ENCODE measurements around the gene VCX3A.
"Not testable (repeated sequence)": the region's sequence is repeated elsewhere in the genome, so short reads cannot be mapped to it uniquely, and the experiment has no call there.

The VCX3A gene

GRCh38 chrX:6535018-6535417 is at the start of gene VCX3A:
Gene VCX3A, minus strand, starts transcription at chrX:6535118. Its CDS starts 621 bp downstream, at chrX:6534497.
- not testable (repeated sequence) for DNase-seq (ENCODE audit: extremely low read depth, low read depth); H3K4me3 ChIP-seq (replicated peaks; ENCODE audit: low read depth, low read length)

- TF ChIP-seq CTCF (IDR thresholded peaks at IDR 0.05; ENCODE audit: low read depth, low read length, missing control alignments): no peak
- DNase-seq (ENCODE audit: extremely low read depth, low read depth): no peak
- no peak overlapping the region for H3K4me3 ChIP-seq (replicated peaks; ENCODE audit: low read depth, low read length)
Measured at GRCh38 chrX:6574762-6575161, 39.8 kb upstream of the VCX3A start.

GRCh38 chrX:6568031-6568430 is 33.1 kb upstream of the VCX3A start:
- no peak for DNase-seq (ENCODE audit: extremely low read depth, low read depth)
- no peak overlapping the region for H3K4me3 ChIP-seq (replicated peaks; ENCODE audit: low read depth, low read length)
- no peak for TF ChIP-seq CTCF (IDR thresholded peaks at IDR 0.05; ENCODE audit: low read depth, low read length, missing control alignments)

- no peak overlapping the region for H3K4me3 ChIP-seq (replicated peaks; ENCODE audit: low read depth, low read length)
- TF ChIP-seq CTCF (IDR thresholded peaks at IDR 0.05; ENCODE audit: low read depth, low read length, missing control alignments): no peak
- DNase-seq (ENCODE audit: extremely low read depth, low read depth): no peak
Measured at GRCh38 chrX:6558979-6559378, 24.1 kb upstream of the VCX3A start.

GRCh38 chrX:6557690-6558089 is 22.8 kb upstream of the VCX3A start:
- no peak for TF ChIP-seq CTCF (IDR thresholded peaks at IDR 0.05; ENCODE audit: low read depth, low read length, missing control alignments)
- H3K4me3 ChIP-seq (replicated peaks; ENCODE audit: low read depth, low read length): no peak overlapping the region
- no peak for DNase-seq (ENCODE audit: extremely low read depth, low read depth)

GRCh38 chrX:6550999-6551398 is 16.1 kb upstream of the VCX3A start:
- TF ChIP-seq CTCF (IDR thresholded peaks at IDR 0.05; ENCODE audit: low read depth, low read length, missing control alignments): no peak

GRCh38 chrX:6545712-6546111 is 10.8 kb upstream of the VCX3A start:
- no peak for DNase-seq (ENCODE audit: extremely low read depth, low read depth)
- TF ChIP-seq CTCF (IDR thresholded peaks at IDR 0.05; ENCODE audit: low read depth, low read length, missing control alignments): no peak
- no peak overlapping the region for H3K4me3 ChIP-seq (replicated peaks; ENCODE audit: low read depth, low read length)

More at GRCh38 chrX:6550999-6551398, 16.1 kb upstream of the VCX3A start:
- no peak for DNase-seq (ENCODE audit: extremely low read depth, low read depth)
- H3K4me3 ChIP-seq (replicated peaks; ENCODE audit: low read depth, low read length): no peak overlapping the region
